Sigmoid colon (tissue), 4 donors: ENCODE results near the gene CMKLR1.

Experiments
- POLR2AphosphoS5 ChIP-seq, 4 donors: sonication (generic); formaldehyde crosslinking; IDR thresholded peaks; one replicate each; pipeline ENCODE4 v1.6.1; 2017; ENCODE audit warnings: antibody characterized with exemption in 4 of 4
- TF ChIP-seq, protein P1 (sequence below), 4 experiments: fragments of 450-650 bp in 3 of 4; fragments of 200-600 bp in 1 of 4; IDR thresholded peaks; one replicate each; pipeline ENCODE4 v1.5.1; 2016 to 2019; ENCODE audit warnings: antibody characterized with exemption in 4 of 4, mild to moderate bottlenecking in 3 of 4, moderate library complexity in 2 of 4

DNA sequence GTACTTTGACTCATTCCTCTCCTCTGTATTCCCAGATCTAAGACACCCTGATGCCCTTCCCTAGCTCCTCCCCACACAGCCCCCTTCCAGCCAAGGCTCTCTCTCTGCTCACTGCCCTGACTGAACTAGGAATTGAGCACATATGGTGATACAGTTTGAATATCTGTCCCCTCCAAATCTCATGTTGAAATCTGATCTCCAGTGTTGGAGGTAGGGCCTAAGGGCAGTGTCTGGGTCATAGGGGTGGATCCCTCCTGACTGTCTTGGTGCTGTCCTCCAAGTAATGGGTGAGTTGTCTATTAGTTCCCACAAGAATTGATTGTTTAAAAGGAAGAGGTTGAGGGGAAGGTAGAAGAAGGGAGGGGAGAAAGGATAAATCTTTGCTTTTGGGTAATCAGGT is 17.4 kb downstream of the CMKLR1 start:
- TF ChIP-seq POLR2AphosphoS5 (IDR thresholded peaks at IDR 0.05), result no peak
- TF ChIP-seq, protein P1, sequence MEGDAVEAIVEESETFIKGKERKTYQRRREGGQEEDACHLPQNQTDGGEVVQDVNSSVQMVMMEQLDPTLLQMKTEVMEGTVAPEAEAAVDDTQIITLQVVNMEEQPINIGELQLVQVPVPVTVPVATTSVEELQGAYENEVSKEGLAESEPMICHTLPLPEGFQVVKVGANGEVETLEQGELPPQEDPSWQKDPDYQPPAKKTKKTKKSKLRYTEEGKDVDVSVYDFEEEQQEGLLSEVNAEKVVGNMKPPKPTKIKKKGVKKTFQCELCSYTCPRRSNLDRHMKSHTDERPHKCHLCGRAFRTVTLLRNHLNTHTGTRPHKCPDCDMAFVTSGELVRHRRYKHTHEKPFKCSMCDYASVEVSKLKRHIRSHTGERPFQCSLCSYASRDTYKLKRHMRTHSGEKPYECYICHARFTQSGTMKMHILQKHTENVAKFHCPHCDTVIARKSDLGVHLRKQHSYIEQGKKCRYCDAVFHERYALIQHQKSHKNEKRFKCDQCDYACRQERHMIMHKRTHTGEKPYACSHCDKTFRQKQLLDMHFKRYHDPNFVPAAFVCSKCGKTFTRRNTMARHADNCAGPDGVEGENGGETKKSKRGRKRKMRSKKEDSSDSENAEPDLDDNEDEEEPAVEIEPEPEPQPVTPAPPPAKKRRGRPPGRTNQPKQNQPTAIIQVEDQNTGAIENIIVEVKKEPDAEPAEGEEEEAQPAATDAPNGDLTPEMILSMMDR (IDR thresholded peaks at IDR 0.05), result no peak
